DND-41 (cell line): ENCODE data around the gene DHRSX.

ENCODE experiments used
- ATAC-seq: fragments of 200-7000 bp; cut with Tn5 transposase; 3 replicates; pipeline ENCODE4 v1.9.1; 2021; ENCODE audit warnings: low read depth; ENCODE audit not compliant: insufficient read depth
- DNase-seq: peaks from one replicate; pipeline ENCODE4 v3.0.0-alpha.2; 2020
- H2AFZ ChIP-seq: 2 replicates; pipeline ENCODE4 v1.6.0; 2012; ENCODE audit warnings: low read depth, low read length
- H3K27ac ChIP-seq: 2 replicates; pipeline ENCODE4 v1.5.1; 2012; ENCODE audit warnings: low read length, inconsistent platforms
- H3K27me3 ChIP-seq: fragments of 200-600 bp; sonication (generic); 2 replicates; pipeline ENCODE4 v1.6.0; 2012; ENCODE audit warnings: low read length, mild to moderate bottlenecking, inconsistent platforms; ENCODE audit not compliant: insufficient read depth, poor library complexity
- H3K36me3 ChIP-seq: 2 replicates; pipeline ENCODE4 v1.5.1; 2012; ENCODE audit warnings: low read length, inconsistent platforms; ENCODE audit not compliant: insufficient read depth
- H3K4me1 ChIP-seq: 2 replicates; pipeline ENCODE4 v1.5.1; 2012; ENCODE audit warnings: mild to moderate bottlenecking, low read length; ENCODE audit not compliant: insufficient read depth
- H3K4me2 ChIP-seq: 2 replicates; pipeline ENCODE4 v1.6.0; 2012; ENCODE audit warnings: mild to moderate bottlenecking, moderate library complexity, low read length, inconsistent platforms; ENCODE audit not compliant: insufficient read depth
- H3K4me3 ChIP-seq, 2 experiments: fragments of 200-600 bp in 1 of 2; shearing (Covaris generic) in 1 of 2; 2 replicates each; pipeline ENCODE4 v1.5.1; 2012 to 2016; ENCODE audit warnings: inconsistent platforms in 2 of 2, low read length in 2 of 2, mild to moderate bottlenecking in 2 of 2, low read depth in 1 of 2, moderate library complexity in 1 of 2
- H3K79me2 ChIP-seq: 2 replicates; pipeline ENCODE4 v1.6.0; 2012; ENCODE audit warnings: low read length, inconsistent platforms; ENCODE audit not compliant: insufficient read depth
- H3K9ac ChIP-seq: 2 replicates; pipeline ENCODE4 v1.6.0; 2012; ENCODE audit warnings: low read depth, mild to moderate bottlenecking, inconsistent platforms, low read length, moderate library complexity
- H3K9me3 ChIP-seq: 2 replicates; pipeline ENCODE4 v1.5.1; 2012; ENCODE audit warnings: low read length, moderate library complexity, mild to moderate bottlenecking, inconsistent platforms; ENCODE audit not compliant: insufficient read depth, severe bottlenecking
- H4K20me1 ChIP-seq: 2 replicates; pipeline ENCODE4 v1.6.0; 2012; ENCODE audit warnings: low read length; ENCODE audit not compliant: insufficient read depth
- EZH2 ChIP-seq: IDR thresholded peaks from 3 replicates; pipeline ENCODE4 v1.6.1; 2012; ENCODE audit warnings: borderline replicate concordance, low read depth, mild to moderate bottlenecking, moderate library complexity, low read length, inconsistent platforms; ENCODE audit not compliant: severe bottlenecking
- TF ChIP-seq, protein P1 (sequence below): IDR thresholded peaks from 2 replicates; pipeline ENCODE4 v1.5.1; 2012; ENCODE audit warnings: borderline replicate concordance, low read length, moderate library complexity, mild to moderate bottlenecking; ENCODE audit not compliant: poor library complexity, severe bottlenecking; ENCODE audit errors: extremely low read depth

Gene DHRSX

DNA sequence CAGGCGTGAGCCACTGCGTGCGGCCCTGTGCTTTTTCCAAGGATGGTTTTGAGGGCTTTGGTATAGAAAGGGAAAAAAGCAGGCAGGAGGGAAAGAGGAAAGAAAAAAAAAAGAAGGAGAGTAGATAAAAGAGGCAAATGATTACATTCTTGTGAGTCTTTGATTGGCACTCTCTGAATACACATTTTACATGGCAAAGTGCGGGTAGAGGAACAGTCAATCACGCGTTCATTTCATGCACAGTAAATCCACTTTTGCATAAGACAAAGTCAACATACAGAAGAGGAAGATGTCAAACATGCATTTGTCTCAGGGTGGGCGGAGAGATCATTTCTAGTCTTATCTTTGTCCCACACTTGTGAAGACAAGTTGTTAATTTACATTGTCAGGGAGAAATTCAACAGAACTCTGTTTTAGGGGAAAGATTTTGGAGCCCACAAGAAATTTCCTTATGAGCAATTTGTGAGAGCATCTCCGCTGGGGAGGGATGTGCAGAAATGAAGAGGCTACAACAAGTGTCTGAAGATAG, 183.2 kb downstream of the DHRSX start:
- no peaks in the 10 kb centered on the region for H3K36me3 ChIP-seq
- TF ChIP-seq EZH2: no peak
- TF ChIP-seq, protein P1, sequence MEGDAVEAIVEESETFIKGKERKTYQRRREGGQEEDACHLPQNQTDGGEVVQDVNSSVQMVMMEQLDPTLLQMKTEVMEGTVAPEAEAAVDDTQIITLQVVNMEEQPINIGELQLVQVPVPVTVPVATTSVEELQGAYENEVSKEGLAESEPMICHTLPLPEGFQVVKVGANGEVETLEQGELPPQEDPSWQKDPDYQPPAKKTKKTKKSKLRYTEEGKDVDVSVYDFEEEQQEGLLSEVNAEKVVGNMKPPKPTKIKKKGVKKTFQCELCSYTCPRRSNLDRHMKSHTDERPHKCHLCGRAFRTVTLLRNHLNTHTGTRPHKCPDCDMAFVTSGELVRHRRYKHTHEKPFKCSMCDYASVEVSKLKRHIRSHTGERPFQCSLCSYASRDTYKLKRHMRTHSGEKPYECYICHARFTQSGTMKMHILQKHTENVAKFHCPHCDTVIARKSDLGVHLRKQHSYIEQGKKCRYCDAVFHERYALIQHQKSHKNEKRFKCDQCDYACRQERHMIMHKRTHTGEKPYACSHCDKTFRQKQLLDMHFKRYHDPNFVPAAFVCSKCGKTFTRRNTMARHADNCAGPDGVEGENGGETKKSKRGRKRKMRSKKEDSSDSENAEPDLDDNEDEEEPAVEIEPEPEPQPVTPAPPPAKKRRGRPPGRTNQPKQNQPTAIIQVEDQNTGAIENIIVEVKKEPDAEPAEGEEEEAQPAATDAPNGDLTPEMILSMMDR: no peak

DNA sequence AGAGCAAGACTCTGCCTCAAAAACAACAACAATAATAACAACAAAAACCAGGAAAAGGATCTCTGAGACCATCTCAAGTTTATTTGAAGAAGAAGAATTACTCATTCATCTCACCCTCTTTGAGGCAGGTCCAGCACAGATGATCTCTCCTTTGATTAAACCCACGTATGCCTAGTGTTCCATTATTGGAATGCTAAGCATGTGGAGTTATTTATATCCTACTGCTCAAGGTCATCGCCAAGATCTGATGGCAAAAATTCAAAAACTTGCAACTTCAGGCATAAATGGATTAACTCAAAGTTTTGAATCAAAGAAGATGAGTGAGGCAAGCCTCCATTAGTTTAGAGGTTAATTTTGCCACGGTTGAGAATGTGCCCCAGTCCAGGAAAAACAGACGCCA, 184.2 kb downstream of the DHRSX start:
- TF ChIP-seq, protein P1: no peak
- TF ChIP-seq EZH2: no peak
- Histone ChIP-seq H3K9ac (no peak overlapping the region), H3K4me3 (no peak overlapping the region), H3K27ac (no peak overlapping the region), H3K4me2 (no peak overlapping the region), H3K79me2 (no peaks in the 10 kb centered on the region), H3K4me1 (no peaks in the 10 kb centered on the region), H3K27me3 (no peaks in the 10 kb centered on the region), H3K36me3 (no peaks in the 10 kb centered on the region), H4K20me1 (no peaks in the 10 kb centered on the region), H2AFZ (no peak overlapping the region), H3K9me3 (no peaks in the 10 kb centered on the region)
- DNase-seq: no peak
- no peak for ATAC-seq

More for the DNA sequence above, 183.2 kb downstream of the DHRSX start:
- no peaks in the 10 kb centered on the region for H3K27me3 ChIP-seq
- H3K79me2 ChIP-seq: no peaks in the 10 kb centered on the region
- H4K20me1 ChIP-seq: no peaks in the 10 kb centered on the region
- no peak overlapping the region for H2AFZ ChIP-seq
- no peak overlapping the region for H3K27ac ChIP-seq
- ATAC-seq: no peak
- H3K4me1 ChIP-seq: no peaks in the 10 kb centered on the region
- H3K4me3 ChIP-seq: no peak overlapping the region
- H3K4me2 ChIP-seq: no peak overlapping the region
- H3K9ac ChIP-seq: no peak overlapping the region
- no peak for DNase-seq
- H3K9me3 ChIP-seq: no peaks in the 10 kb centered on the region

DNA sequence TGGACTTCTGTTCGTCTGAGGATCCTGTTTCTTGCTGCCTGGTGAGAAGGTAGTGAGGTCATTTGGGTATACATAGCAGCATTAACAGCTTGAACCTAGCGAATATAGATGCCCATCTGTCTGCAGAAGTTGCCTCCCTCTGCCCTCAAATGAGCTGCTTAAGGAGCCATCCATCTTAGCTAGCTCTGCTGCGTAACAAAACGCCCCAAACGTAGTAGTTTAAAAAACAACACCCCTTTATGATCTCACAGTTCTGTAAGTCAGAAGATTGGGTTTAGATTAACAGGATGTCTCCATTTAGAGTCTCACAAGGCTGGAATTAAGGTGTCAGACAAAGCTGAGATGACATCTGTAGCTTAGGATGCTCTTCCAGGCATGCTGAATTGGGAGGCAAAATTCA, 185.3 kb downstream of the DHRSX start:
- Histone ChIP-seq H4K20me1 (no peaks in the 10 kb centered on the region), H2AFZ (no peak overlapping the region), H3K9me3 (no peaks in the 10 kb centered on the region), H3K4me1 (no peaks in the 10 kb centered on the region), H3K9ac (no peak overlapping the region), H3K79me2 (no peaks in the 10 kb centered on the region), H3K27me3 (no peaks in the 10 kb centered on the region), H3K4me3 (no peak overlapping the region), H3K36me3 (no peaks in the 10 kb centered on the region), H3K27ac (no peak overlapping the region), H3K4me2 (no peak overlapping the region)
- DNase-seq (no peak), ATAC-seq (no peak)
- TF ChIP-seq EZH2: no peak
- TF ChIP-seq, protein P1: no peak
